HG02870 (cell line): Measurements from ENCODE around the gene SIGLEC12.
"Not testable (repeated sequence)": the region's sequence is repeated elsewhere in the genome, so short reads cannot be mapped to it uniquely, and the experiment has no call there.

Experiments
- ATAC-seq: cut with Tn5 transposase; IDR thresholded peaks from one replicate; pipeline ENCODE4 v1.9.1; 2021; ENCODE audit warnings: mild to moderate bottlenecking, moderate library complexity; ENCODE audit not compliant: unreplicated experiment

Gene SIGLEC12

DNA sequence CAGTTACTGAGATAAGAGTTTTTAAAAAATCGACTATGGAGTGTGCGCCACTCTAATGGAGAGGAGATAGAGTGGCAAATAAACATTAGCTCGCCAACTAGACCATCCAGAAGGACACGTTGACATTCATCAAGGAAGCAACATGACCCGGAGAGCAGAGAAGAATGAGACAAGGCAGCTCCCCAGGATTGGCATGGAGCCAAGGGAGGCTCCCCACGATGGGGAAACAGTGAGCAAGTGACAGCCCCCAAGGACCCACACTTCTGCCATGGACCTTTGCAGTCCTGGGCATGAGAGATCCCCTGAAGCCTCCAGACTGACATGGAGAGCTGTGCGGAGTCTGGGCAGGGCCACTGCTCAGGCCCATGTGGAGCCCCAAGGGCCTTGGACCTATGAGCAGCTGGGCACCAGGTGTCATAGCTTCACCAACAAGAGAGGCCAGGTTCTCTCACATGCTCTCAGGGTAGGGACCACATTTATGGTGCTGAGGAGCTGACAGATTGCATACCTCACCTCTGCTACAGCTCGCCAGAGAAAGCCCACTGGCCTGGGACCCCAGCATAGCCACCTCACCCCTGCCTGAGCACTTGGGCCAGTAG lies 23.2 kb upstream of the SIGLEC12 start:
- ATAC-seq = no peak

- no peak for ATAC-seq
Measured at GRCh38 chr19:51521781-51522180, 20.2 kb upstream of the SIGLEC12 start.

DNA sequence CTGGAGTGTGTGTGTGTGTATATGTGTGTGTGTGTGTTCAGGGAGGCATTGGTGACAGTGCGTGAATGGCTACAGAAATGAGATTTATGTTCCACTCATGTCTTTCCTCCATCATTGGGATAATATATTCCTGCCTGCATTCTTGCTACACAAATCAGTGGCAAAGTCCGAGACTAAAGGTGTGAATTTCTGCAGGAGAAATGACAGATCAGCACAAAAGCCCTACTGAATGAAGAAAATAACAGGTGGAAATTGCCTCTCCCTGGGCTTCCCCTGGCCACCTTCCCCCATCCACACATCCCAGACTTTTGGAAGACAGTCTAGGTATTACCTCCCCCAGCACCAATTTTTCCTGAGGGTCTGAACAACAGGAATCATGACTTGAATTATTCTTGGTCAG lies 19.8 kb upstream of the SIGLEC12 start:
- no peak for ATAC-seq

- ATAC-seq = no peak
Measured at GRCh38 chr19:51520728-51521127, 19.1 kb upstream of the SIGLEC12 start.

GRCh38 chr19:51514866-51515481 lies 13.4 kb upstream of the SIGLEC12 start:
- no peak for ATAC-seq

- ATAC-seq = no peak
Measured at GRCh38 chr19:51513968-51514367, 12.4 kb upstream of the SIGLEC12 start.

- no peak for ATAC-seq
Measured at GRCh38 chr19:51511353-51511752, 9.8 kb upstream of the SIGLEC12 start.

DNA sequence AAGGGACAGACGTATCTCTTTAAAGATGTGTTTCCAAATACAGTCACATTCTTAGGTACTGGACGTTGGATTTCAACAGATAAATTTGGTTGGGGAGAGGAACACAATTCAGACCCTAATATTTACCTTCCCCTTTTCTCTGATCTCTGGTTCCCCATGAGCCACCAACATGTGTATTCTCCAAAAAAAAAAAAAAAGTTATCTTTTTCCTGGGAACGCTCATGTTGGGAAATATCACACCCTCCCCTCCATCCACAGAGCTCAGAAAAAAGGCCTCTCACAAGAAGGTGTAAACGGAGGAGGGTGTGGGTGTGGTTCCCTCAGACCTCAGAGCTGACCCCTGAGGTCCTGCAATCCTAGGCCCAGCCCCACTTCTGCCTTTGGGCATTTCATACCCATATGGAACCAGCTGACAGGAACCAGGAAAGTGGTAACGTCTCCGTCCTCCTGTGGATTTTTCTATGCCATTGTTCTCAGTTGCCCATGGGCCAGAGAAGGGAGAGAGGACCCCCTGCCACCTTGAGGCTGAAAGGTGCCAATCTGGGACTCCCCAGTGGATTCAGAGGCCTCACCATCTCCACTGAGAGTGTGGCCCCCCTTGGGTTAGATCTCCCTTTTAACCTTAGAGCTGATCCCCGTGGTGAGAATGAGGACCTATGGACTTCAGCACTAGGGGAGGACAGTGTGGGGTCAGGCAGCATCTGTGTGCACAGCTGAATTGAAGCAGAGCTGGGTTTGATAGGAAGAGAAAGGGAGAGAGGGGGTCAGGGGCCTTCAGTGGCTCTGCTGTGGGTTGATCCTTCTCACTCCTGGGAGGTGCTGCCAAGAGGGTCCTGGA lies 8.4 kb upstream of the SIGLEC12 start:
- ATAC-seq = no peak

GRCh38 chr19:51508059-51508733 lies 6.6 kb upstream of the SIGLEC12 start:
- ATAC-seq = no peak

GRCh38 chr19:51507640-51508058 lies 6.0 kb upstream of the SIGLEC12 start:
- ATAC-seq = no peak

DNA sequence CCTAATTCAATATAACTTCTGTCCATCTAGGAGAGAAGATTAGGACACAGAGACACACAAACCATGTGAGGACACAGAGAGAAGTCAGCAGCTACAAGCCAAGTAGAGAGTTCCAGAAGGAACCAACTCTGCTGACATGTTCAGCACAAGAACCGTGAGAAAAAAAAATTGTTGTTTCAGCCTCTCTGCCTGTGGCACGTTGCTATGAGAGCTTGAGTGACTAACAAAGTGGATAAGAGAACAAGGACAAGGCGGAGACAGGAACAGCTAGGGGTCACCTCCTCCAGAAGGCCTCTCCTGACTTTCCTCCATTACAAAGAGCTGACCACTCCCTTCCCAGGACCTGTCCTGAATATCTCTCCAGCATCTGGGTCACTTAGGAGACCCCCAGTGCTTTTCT lies 5.6 kb upstream of the SIGLEC12 start:
- no peak for ATAC-seq

DNA sequence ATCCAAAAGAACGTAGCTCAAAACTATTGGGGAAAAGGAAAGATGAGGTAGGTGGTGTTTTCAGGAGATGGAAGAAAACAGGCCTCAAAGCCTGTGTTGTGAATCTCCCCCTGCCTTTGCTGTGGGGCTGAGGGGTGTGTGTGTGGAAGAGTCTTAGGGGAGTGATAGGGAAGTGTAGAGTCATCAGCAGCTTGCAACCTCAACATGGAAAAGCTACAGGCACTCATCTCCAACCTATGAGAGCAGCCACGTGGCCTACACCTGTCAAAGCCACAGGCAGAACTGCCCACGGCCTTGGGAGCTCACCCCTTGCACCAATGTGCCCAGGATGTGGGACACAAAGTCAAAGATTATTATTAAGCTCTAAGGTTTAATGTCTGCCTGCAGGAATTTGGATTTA lies 4.3 kb upstream of the SIGLEC12 start:
- ATAC-seq = no peak

DNA sequence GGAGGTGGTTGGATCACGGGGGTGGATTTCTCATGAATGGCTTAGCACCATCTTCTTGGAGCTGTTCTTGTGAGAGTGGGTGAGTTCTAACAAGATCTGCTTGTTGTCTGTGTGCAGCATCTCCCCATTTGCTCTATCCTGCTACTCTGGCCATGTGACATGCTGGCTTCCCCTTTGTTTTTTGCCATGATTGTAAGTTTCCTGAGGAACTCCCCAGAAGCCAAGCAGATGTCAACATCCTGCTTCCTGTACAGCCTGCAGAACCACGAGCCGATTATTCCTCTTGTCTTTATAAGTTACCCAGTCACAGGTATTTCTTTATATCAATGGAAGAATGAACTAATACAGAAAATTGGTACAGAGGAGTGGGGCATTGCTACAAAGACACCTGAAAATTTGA lies 2.3 kb upstream of the SIGLEC12 start:
- ATAC-seq = no peak

- no peak for ATAC-seq
Measured at GRCh38 chr19:51503286-51503817, 1.8 kb upstream of the SIGLEC12 start.

DNA sequence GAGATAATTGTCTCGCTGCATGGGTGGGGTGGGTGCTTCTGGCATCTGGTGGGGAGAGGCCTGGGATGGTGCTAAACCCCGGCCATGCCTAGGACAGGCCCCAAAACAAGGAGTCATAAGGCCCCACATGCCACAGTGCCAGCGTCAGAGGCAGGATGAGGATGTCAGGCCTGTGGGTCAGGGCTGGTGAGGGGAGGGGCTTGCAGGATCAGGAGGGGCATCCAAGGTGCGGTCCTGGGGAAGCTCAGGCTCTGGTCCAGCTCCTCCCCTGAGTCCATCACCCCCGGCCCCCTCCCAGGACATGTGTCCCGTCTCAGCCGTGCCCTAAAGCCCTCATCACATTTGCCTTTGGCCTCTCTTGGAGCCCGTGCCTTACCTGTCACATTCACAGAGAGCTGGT lies 669 bp downstream of the SIGLEC12 start:
- not testable (repeated sequence) for ATAC-seq

- ATAC-seq = no peak
Measured at GRCh38 chr19:51497666-51498065, 3.9 kb downstream of the SIGLEC12 start.

- ATAC-seq = no peak
Measured at GRCh38 chr19:51493776-51494175, 7.8 kb downstream of the SIGLEC12 start.

DNA sequence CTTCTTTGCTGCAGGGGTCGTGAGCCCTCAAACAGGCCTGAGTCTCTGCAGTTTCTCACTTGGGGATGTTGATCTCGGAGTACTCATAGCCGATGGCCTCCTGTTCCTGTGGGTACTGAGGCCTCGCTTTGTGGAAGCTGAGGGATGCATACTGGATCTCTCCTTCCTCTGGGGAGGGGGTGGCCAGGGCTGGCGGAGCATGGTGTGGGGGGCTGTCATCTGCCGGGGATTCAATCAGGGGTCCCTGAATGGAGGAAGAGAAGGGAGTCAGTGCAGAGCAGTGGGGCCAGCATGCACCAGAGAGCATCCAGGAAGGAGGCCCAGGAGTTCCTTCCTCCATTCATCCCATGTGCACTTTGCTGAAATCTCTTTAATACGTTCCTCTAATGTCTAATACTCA lies 10.0 kb downstream of the SIGLEC12 start:
- ATAC-seq = no peak

- ATAC-seq = no peak
Measured at GRCh38 chr19:51490676-51491075, 10.9 kb downstream of the SIGLEC12 start.

GRCh38 chr19:51489113-51489512 lies 12.5 kb downstream of the SIGLEC12 start:
- no peak for ATAC-seq

- ATAC-seq = no peak
Measured at GRCh38 chr19:51488491-51488890, 13.1 kb downstream of the SIGLEC12 start.
